GM12801 (cell line): Measurements from ENCODE around the gene MMP7.

Experiments used
- TF ChIP-seq, protein P1 (sequence below): IDR thresholded peaks from one replicate; pipeline ENCODE4 v1.5.1; 2011; ENCODE audit warnings: control low read depth; ENCODE audit not compliant: insufficient read length; ENCODE audit errors: extremely low read depth

Gene MMP7

DNA sequence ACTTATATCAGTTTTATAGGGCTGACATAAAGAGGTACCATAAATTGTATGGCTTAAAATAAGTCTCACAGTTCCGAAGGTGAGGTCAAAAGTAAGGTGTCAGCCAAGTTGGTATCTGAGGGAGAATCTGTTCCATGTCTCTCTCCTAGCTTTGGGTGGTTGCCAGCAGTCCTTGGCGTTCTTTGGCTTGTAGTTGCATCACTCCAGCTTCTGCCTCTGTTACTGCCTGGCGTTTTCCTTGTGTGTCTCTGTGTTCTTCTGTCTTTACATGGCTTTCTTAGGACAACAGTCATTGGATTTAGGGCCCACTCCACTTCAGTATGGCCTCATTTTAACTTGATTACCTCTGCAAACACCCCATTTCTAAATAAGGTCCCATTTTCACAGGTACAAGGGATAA lies 16.7 kb downstream of the MMP7 start:
- TF ChIP-seq, protein P1, sequence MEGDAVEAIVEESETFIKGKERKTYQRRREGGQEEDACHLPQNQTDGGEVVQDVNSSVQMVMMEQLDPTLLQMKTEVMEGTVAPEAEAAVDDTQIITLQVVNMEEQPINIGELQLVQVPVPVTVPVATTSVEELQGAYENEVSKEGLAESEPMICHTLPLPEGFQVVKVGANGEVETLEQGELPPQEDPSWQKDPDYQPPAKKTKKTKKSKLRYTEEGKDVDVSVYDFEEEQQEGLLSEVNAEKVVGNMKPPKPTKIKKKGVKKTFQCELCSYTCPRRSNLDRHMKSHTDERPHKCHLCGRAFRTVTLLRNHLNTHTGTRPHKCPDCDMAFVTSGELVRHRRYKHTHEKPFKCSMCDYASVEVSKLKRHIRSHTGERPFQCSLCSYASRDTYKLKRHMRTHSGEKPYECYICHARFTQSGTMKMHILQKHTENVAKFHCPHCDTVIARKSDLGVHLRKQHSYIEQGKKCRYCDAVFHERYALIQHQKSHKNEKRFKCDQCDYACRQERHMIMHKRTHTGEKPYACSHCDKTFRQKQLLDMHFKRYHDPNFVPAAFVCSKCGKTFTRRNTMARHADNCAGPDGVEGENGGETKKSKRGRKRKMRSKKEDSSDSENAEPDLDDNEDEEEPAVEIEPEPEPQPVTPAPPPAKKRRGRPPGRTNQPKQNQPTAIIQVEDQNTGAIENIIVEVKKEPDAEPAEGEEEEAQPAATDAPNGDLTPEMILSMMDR = no peak

DNA sequence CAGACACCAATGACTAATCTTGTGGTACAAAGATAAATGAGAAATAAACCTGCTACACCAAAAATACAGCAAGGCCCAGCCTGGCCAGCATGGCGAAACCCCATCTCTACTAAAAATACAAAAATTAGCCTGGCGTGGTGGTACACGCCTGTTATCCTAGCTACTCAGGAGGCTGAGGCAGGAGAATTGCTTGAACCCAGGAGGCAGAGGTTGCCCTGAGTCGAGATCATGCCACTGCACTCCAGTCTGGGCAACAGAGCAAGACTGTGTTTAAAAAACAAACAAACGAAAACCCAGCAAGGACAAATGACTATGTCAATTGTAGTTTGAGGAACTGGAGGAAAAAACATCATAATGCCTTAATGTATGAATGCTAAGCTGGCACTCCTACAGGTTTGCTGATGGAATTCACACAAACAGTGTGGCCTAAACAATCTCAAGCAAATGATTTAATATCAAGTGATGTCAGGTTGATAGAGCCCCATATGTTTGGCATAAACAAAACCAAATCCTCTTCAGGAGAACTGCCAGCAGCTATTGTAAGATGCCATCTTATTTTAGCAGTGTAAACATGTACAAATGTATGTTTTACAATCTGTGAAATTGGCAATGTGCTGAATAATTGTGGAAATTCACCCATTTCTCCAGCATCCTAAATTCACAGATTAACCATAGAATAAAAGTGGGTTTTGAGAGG lies 20.0 kb downstream of the MMP7 start:
- TF ChIP-seq, protein P1 = no peak

GRCh38 chr11:102500829-102501228 lies 29.7 kb downstream of the MMP7 start:
- TF ChIP-seq, protein P1 = no peak

DNA sequence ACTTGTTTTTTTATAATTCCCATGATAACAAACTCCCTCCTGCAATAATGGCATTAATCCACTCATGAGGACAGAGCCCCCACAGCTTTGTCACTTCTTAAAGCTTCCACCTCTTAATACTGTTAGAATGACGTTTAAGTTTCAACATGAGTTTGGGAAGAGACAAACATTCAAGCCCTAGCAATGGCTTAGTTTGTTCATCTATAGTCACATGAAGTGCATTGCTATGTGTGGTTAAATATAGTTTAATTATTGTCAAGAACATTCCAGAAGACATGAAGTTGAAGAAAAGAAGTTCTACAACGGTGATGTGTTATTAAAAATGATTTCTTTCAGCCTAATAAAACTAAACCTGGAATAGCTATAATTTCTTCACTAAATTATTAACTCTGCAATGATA lies 30.6 kb downstream of the MMP7 start:
- TF ChIP-seq, protein P1 = no peak

- TF ChIP-seq, protein P1 = no peak
Observed at GRCh38 chr11:102499151-102499550, 31.4 kb downstream of the MMP7 start.

GRCh38 chr11:102497061-102497460 lies 33.5 kb downstream of the MMP7 start:
- TF ChIP-seq, protein P1 = no peak

- TF ChIP-seq, protein P1 = no peak
Observed at GRCh38 chr11:102495161-102496042, 35.1 kb downstream of the MMP7 start.
